Effector memory CD8-positive, alpha-beta T cell (primary cell): Measurements from ENCODE around the gene FGFR3.
"Not testable (repeated sequence)": the region's sequence is repeated elsewhere in the genome, so short reads cannot be mapped to it uniquely, and the experiment has no call there.

Experiments
- ATAC-seq: fragments of 150-1000 bp; cut with Tn5 transposase; replicated peaks from 2 replicates; pipeline ENCODE4 v1.10.0; 2021; ENCODE audit warnings: mild to moderate bottlenecking, moderate library complexity
- DNase-seq, 3 experiments: peaks; one replicate each; pipeline ENCODE4 v3.0.0; 2021
- H3K27ac Mint-ChIP-seq, 2 donors: one replicate each; pipeline ENCODE4 v1.8.0; 2022; ENCODE audit warnings: mild to moderate bottlenecking in 2 of 2, mixed read lengths in 2 of 2, moderate library complexity in 2 of 2
- H3K27me3 Mint-ChIP-seq, 2 donors: one replicate each; pipeline ENCODE4 v1.8.0; 2022; ENCODE audit warnings: mixed read lengths in 2 of 2
- H3K36me3 Mint-ChIP-seq: one replicate; pipeline ENCODE4 v1.8.0; 2022; ENCODE audit warnings: mild to moderate bottlenecking, moderate library complexity, mixed read lengths; ENCODE audit not compliant: insufficient read depth
- H3K4me1 Mint-ChIP-seq, 2 donors: one replicate each; pipeline ENCODE4 v1.8.0; 2022; ENCODE audit warnings: low read depth in 2 of 2, mixed read lengths in 2 of 2
- H3K4me3 Mint-ChIP-seq, 2 donors: one replicate each; pipeline ENCODE4 v1.8.0; 2022; ENCODE audit warnings: mild to moderate bottlenecking in 2 of 2, mixed read lengths in 2 of 2, moderate library complexity in 2 of 2
- H3K9me3 Mint-ChIP-seq, 2 donors: one replicate each; pipeline ENCODE4 v1.8.0; 2022; ENCODE audit warnings: mixed read lengths in 2 of 2

The FGFR3 gene

DNA sequence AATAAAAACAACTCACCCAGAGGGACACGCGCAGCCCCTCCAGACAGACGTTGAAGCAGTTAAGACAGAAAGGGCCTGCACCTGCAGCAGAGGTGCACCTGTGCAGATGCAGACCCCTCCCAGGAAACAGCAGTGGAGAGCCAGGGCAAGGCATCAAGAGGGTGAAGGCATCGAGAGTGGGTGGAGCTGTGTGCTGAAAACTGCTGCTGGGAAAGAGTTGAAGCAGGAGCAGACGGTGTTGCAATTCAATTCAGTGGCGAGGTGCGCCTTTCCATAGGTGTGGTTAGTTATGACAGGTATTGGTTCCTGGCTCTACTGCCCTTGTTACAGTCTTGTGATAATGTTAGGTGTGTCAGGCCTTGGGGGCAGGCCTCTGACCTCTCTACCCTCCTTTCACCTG lies 46.2 kb downstream of the FGFR3 start:
- Mint-ChIP-seq H3K36me3 (peaks cover 72% of the 10 kb centered on the region), H3K9me3 (no peaks in the 10 kb centered on the region), H3K27ac (peak overlapping the region in 1 of 2 donors; percentile 18), H3K27me3 (no peaks in the 10 kb centered on the region), H3K4me3 (no peak overlapping the region), H3K4me1 (peaks cover 20 to 23% of the 10 kb centered on the region in 2 donors)
- ATAC-seq (no peak), DNase-seq (no peak)

DNA sequence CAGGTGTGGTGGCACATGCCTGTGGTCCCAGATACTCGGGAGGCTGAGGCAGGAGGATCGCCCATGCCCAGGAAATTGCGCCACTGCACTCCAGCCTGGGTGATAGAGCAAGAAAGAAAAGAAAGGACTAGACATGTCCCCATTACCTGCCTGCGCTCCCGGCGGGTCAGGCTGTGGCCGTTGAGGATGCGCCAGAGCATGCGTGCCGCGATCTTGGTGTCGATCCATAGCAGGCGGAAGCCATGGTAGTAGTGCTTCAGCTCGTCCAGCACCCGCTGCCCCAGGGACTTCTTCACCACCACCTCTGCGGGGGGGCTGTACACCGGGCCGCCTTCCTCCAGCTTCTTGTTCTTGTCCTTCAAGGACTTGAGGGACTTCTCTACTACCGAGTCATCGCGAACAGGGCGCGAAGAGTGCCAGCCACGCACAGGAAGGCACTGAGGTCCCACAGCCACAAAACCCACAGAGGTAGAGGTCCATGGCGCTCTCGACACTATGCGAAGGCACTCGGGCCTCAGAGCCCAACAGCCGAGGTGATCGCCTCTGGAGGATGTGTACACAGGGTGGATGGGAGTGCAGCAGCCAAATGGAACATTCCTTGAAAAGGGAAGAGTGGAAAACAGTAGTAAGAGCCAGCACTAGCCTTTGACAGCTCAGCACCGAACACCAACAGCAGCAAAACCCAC lies 48.3 kb downstream of the FGFR3 start:
- DNase-seq (no peak), ATAC-seq (no peak)
- Mint-ChIP-seq H3K36me3 (peaks cover 70% of the 10 kb centered on the region), H3K27ac (no peak overlapping the region), H3K4me1 (peaks cover 20 to 23% of the 10 kb centered on the region in 2 donors), H3K4me3 (no peak overlapping the region), H3K27me3 (no peaks in the 10 kb centered on the region), H3K9me3 (no peaks in the 10 kb centered on the region)

- peaks cover 68% of the 10 kb centered on the region for H3K36me3 Mint-ChIP-seq
- ATAC-seq = no peak
- H3K4me3 Mint-ChIP-seq = no peak overlapping the region
- H3K9me3 Mint-ChIP-seq = no peaks in the 10 kb centered on the region
- DNase-seq = no peak
- no peaks in the 10 kb centered on the region for H3K27me3 Mint-ChIP-seq
- peaks cover 20 to 23% of the 10 kb centered on the region in 2 donors for H3K4me1 Mint-ChIP-seq
- H3K27ac Mint-ChIP-seq = no peak overlapping the region
These were observed 48.8 kb downstream of the FGFR3 start for GRCh38 chr4:1841887-1842210.

DNA sequence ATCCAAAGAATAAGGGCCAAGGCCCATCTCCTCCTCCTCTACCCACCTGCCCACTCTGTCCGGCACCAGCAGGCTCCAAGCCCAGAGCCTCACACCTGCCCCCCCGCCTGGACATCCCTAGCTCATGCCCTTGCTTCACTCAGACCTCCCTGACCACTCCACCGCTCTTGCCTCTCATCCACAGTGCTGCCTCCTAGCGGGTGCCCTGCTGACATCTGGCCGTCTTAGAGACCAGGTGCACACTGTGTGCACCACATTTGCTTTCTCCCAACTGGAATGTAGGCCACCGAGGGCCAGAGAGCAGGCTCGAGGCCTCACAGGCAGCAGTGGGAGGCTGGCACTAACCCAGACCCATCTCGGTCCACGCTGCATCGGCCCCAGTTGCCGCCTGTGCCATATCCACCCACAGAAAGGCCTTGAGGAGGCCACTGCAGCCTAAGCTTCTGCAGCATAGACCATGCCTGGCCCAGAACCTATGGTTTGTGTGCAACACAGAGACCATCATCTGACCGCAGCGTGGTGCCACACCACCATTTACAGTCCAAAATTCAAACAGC lies 49.3 kb downstream of the FGFR3 start:
- ATAC-seq (no peak), DNase-seq (no peak)
- H3K4me1 Mint-ChIP-seq = peaks cover 21 to 23% of the 10 kb centered on the region in 2 donors
- peaks cover 69% of the 10 kb centered on the region for H3K36me3 Mint-ChIP-seq
- no peak overlapping the region for H3K4me3 Mint-ChIP-seq
- no peak overlapping the region for H3K27ac Mint-ChIP-seq
- H3K27me3 Mint-ChIP-seq = no peaks in the 10 kb centered on the region
- no peaks in the 10 kb centered on the region for H3K9me3 Mint-ChIP-seq

DNA sequence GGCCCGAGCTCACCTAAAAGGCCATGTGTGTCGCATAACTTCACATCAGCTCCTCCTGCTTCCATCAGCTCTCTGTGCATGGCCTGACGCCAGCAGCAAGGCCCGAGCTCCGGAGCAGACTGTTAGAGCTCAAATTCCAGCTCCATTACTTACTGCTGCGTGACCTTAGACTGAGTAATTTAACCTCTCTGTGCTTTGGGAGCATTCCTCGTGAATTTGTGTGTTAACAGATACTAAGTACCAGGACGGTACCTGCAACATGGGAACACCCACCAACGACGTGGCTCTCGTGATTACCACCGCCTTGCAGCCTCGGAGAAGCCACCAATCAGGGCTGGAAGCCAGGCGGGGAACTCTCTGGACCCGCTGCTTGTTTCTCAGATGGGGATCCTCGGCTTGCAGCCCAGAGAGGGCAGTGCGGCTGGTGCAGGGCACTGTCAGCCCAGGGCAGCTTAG lies 49.9 kb downstream of the FGFR3 start:
- DNase-seq (no peak), ATAC-seq (no peak)
- Mint-ChIP-seq H3K4me1 (peaks cover 21 to 23% of the 10 kb centered on the region in 2 donors), H3K4me3 (no peak overlapping the region), H3K9me3 (no peaks in the 10 kb centered on the region), H3K27me3 (no peaks in the 10 kb centered on the region), H3K36me3 (peaks cover 69% of the 10 kb centered on the region), H3K27ac (no peak overlapping the region)

DNA sequence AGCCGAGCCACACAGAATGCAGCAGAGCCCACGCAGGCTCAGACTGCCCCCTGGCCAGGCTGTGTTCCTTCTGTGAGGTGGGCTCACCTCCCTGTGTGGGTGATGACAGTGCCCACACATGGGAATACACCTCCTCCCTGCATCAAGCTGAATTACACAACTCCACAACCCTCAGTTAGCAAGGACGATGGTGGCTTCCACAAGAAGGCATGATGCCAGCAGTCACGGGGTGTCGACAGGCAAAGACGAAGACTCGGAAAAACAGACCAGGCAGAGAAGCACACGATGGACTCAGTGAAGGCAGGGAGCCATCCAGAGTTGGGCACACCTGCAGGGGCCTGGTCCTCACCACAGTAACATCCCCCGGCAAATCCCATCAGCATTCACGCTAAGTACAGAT lies 50.8 kb downstream of the FGFR3 start:
- Mint-ChIP-seq H3K27me3 (no peaks in the 10 kb centered on the region), H3K36me3 (peaks cover 71% of the 10 kb centered on the region), H3K4me3 (no peak overlapping the region), H3K9me3 (no peaks in the 10 kb centered on the region), H3K4me1 (peaks cover 21 to 23% of the 10 kb centered on the region in 2 donors), H3K27ac (no peak overlapping the region)
- ATAC-seq = no peak
- DNase-seq = no peak

DNA sequence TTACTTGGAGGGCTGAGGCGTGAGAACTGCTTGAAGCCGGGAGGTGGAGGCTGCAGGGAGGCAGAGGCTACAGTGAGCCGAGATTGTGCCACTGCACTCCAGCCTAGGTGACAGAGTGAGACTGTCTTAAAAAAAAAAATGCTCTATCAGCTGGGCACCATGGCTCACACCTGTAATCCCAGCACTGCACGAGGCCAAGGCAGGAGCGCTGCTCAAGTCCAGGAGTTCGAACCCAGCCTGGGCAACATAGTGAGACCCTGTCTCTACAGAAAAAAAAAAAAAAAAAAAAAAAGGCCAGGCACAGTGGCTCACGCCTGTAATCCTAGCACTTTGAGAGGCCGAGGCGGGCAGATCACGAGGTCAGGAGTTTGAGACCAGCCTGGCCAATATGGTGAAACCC lies 51.5 kb downstream of the FGFR3 start:
- ATAC-seq, H3K27ac Mint-ChIP-seq, H3K9me3 Mint-ChIP-seq, DNase-seq, H3K27me3 Mint-ChIP-seq, H3K4me3 Mint-ChIP-seq: not testable (repeated sequence)
- peaks cover 67% of the 10 kb centered on the region for H3K36me3 Mint-ChIP-seq
- peaks cover 17 to 19% of the 10 kb centered on the region in 2 donors for H3K4me1 Mint-ChIP-seq

DNA sequence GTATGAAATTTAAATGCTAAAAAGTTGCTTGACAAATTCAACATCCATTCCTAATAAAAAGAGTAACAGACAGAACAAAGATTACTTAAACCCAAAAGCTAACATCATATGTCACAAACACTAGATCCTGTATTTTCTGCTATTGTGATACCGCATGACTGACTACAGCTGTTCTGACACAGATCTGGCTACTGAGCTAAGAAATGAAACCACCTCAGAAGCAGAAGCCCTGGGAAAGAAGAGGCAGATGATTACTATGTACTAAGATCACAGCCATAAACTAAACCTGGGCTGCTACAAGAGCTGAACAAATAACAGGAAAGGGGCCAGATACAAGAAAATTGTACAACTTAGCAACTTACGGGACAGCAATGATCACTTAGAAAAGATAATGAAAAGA lies 53.5 kb downstream of the FGFR3 start:
- DNase-seq = no peak
- H3K4me1 Mint-ChIP-seq = peaks cover 19 to 21% of the 10 kb centered on the region in 2 donors
- H3K27ac Mint-ChIP-seq = peak overlapping the region in 1 of 2 donors; percentile 12
- H3K4me3 Mint-ChIP-seq = no peak overlapping the region
- no peaks in the 10 kb centered on the region for H3K9me3 Mint-ChIP-seq
- no peak for ATAC-seq
- H3K27me3 Mint-ChIP-seq = no peaks in the 10 kb centered on the region
- H3K36me3 Mint-ChIP-seq = peaks cover 58% of the 10 kb centered on the region

GRCh38 chr4:1850276-1850675 lies 57.2 kb downstream of the FGFR3 start:
- ATAC-seq (no peak), DNase-seq (no peak)
- H3K4me3 Mint-ChIP-seq = no peak overlapping the region
- H3K4me1 Mint-ChIP-seq = peaks cover 20 to 22% of the 10 kb centered on the region in 2 donors
- no peaks in the 10 kb centered on the region for H3K9me3 Mint-ChIP-seq
- H3K36me3 Mint-ChIP-seq = peaks cover 34% of the 10 kb centered on the region
- peak overlapping the region; percentile 38 to 59 for H3K27ac Mint-ChIP-seq
- no peaks in the 10 kb centered on the region for H3K27me3 Mint-ChIP-seq

- Mint-ChIP-seq H3K4me1 (peaks cover 20 to 22% of the 10 kb centered on the region in 2 donors), H3K4me3 (no peak overlapping the region), H3K9me3 (no peaks in the 10 kb centered on the region), H3K27ac (peak overlapping the region in 1 of 2 donors; percentile 49), H3K27me3 (no peaks in the 10 kb centered on the region), H3K36me3 (peaks cover 25% of the 10 kb centered on the region)
- ATAC-seq (no peak), DNase-seq (no peak)
These were observed 58.1 kb downstream of the FGFR3 start for GRCh38 chr4:1851160-1851559.

DNA sequence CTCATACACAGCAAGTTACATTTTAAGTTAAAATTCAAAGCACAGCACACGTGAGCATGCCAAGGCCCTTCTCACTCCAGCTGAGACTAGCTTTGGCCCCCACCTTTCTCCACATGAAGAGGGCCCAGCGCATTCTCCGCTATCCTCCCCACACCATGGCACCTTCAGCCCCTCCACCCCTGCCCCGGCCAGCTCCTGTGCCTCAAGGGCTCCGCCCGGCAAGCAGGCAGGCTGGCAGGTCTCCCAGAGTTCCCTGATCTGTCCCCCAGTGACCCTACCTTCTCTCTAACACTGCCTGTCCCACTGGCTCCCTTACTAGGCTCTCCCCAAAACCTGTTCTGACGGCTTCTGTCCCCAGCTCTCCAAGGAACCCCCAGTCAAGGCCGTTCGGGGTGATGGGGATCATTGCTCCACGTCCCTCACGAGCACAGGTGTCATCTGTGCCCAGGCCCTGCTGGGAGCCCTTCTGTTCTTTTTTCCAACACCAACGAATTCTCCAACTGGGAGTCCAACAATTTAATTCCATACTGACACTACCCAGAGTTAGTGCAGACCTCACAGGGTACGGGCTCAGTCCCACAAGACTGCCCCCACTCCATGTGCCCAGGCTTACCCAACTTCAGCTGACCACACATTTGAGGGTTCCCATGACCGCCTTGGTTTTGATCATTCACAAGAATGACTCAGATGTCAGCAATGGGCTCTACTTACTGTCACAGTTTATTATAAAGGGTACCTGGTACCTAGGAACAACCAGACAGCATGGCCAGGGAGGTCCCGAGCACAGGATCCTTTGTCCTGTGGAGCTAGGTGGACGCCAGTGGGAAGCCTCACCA lies 58.7 kb downstream of the FGFR3 start:
- H3K27ac Mint-ChIP-seq = peak overlapping the region; percentile 49 to 82
- H3K27me3 Mint-ChIP-seq = no peaks in the 10 kb centered on the region
- H3K36me3 Mint-ChIP-seq = peaks cover 20% of the 10 kb centered on the region
- ATAC-seq = no peak
- DNase-seq = no peak
- peaks cover 20 to 23% of the 10 kb centered on the region in 2 donors for H3K4me1 Mint-ChIP-seq
- H3K4me3 Mint-ChIP-seq = no peak overlapping the region
- no peaks in the 10 kb centered on the region for H3K9me3 Mint-ChIP-seq

DNA sequence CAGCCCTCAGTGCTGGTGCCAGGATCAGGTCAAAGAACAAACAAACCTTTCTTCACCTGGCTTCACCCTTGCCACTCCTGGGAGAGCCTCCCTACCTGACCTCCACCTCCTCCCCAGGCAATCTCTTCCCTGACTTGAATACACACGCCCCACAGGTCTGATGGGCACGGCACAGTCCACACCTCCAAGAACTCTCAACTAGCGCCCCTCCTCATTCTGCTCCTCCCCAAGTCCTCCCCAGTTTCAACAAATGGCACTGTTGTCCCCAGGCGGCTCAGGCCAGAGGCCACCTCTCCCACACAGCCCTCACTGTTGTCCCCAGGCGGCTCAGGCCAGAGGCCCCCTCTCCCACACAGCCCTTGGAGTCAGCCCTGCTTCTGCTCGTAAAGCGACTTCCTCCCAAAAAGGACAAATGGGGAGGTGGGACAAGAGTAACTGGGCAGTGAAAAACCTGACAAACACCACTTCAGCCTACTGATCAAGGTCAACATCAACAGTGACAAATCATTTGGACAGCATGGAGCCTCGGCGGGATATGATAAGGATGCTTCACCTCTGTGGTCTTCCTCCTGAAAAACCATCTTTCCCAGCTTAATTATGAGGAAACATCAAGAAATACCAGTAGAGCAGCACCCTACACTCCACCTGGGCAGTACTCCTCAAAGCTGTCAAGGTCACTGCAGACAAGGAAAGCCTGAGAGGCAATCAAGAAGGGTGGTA lies 60.0 kb downstream of the FGFR3 start:
- no peak overlapping the region for H3K4me3 Mint-ChIP-seq

DNA sequence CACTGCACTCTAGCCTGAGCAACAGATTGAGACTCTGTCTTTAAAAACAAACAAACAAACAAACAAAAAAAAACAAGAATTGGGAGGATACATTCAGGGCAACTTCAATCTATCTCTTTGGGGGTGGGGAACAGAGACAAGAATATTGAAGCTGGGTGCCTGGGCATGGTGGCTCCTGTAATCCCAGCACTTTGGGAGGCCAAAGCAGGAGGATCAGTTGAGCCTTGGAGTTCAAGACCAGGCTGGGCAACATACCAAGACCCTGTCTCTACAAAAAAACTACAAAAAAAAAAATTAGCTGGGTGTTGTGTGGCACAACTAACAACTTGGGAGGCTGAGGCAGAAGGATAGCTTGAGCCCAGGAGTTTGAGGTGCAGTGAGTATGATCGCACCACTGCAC lies 61.7 kb downstream of the FGFR3 start:
- Mint-ChIP-seq H3K9me3 (no peaks in the 10 kb centered on the region), H3K4me3 (peak overlapping the region; percentile 59 to 68), H3K36me3 (peaks cover 3% of the 10 kb centered on the region), H3K27ac (peak overlapping the region; percentile 14 to 88), H3K27me3 (no peaks in the 10 kb centered on the region), H3K4me1 (peaks cover 25 to 30% of the 10 kb centered on the region in 2 donors)
- DNase-seq = no peak
- ATAC-seq = no peak

More for the DNA sequence above, 60.0 kb downstream of the FGFR3 start:
- Mint-ChIP-seq H3K27ac (peak overlapping the region; percentile 81 to 82), H3K27me3 (no peaks in the 10 kb centered on the region), H3K9me3 (no peaks in the 10 kb centered on the region), H3K36me3 (peaks cover 11% of the 10 kb centered on the region), H3K4me1 (peaks cover 25 to 30% of the 10 kb centered on the region in 2 donors)
- no peak for ATAC-seq
- no peak for DNase-seq
